Measurements from ENCODE around the gene CD63.

The CD63 gene

DNA sequence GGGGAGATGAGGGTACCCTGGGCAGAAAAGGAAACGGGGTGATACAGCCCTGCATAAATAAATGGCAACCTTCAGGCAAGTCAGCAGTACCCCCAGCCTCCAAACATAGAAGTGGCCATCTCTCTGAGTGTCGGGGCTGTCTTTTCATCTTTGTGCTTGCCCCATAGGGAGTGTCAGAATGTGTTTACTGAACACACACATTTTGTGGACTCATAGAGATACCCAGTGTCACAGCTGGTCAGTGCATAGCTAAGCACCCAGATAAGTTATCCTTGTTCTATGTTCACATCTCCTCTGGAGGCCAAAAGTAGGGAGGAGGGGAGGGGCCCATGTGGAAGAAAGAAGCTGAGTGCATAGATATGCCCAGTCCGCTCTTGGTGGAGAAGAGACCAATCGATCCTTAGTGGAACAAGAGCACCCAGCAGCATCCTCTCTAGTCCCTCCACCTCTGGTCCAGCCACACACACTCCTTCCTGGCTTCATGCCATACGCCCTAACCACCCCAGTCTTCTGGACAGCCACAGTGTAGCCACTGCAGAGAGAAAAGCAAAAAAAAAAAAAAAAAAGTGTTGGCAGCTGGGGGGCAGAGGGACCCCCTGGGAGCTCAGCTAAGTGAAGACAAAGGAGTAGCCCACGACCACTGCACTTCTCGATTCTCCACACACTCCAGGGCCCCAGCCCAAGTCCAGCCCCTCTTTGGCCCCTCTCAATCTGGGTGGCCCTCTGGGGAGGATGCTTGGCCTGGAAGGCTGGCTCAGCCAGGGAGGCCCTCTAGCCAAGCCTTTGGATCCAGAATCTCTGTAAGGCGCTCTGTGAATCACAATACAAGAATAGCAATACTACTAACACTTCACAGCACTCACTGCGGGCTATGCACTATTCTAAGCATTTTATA is 23.7 kb downstream of the CD63 start:
- DNase-seq (ENCODE audit: low spot score) = no peak

DNA sequence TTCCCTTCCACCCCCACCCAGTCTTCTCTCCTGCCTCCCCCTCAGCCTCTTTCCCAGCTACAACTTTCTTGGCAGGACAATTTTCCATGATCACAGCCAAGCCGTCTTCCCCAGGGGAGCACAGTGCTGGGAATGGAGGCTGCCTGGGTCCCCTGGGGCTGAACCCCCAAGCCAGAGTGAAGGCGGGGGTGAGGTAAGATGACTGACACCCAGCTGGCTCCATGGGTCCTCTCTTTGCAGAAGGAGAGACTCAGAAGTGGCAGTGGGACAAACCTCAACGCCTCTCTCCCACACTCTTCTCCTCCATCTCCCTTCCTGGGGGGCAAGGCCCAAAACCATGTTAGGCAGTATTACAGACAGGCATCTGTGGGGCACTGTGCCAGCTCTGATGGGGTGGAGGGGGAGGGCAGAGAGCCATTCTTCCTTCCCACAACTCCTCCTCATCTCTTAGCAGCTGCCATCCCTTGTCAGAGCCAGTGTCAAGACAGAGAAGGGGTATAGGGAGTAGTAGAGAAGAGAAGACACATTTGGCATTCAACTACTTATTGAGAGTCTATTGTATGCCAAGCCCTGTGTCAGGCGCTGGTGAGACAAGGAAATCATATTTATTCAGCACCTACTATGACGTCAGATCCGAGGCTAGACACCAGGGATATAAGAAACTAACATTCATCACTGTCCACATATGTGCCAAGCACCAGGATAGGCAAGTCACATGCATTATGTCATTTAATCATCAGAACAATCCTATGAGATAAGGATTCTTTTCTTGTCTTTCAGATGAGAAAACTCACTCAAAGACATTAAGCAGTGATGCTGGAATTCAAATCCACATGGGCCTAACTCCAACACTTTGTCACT is 24.7 kb downstream of the CD63 start:
- DNase-seq (ENCODE audit: low spot score) = no peak

DNA sequence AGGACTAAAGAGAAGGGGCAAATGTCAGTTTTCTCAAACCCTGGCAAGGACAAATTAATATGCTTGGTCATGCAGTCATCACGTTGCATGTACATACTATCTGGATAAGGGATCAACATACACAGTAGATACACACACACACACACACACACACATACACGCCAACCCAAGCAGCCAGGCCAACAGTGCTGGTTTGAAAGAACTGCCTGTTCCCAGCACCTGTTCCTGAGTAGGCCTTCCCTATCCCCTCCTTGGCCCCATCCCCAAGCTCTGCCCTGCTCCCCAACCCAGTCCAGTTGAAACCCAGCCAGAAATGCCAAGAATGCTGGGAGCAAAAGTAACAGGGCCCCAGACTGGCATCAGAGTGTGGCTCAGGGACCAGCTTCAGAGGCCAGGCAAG is 25.5 kb downstream of the CD63 start:
- no peak for DNase-seq (ENCODE audit: low spot score)

DNA sequence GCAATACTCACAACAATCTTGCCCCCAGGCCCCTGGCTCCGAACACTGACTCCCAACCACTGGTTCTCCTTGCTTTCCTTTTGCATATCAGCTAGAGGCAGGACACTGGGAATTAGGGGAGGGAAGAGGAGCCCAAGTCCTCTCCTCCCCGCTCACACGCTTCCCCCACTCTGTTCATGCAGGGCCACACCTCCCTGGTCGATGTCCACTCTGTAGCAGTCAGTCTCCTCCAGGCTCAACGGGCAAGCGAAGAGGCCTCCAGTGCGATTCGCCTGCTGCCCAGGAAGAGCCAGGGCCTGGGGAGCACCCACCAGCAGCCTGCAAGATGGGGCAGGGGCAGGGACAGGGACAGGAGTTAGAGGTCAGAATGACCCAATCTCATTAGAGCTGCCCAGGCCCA is 25.9 kb downstream of the CD63 start:
- DNase-seq (ENCODE audit: low spot score) = no peak

DNA sequence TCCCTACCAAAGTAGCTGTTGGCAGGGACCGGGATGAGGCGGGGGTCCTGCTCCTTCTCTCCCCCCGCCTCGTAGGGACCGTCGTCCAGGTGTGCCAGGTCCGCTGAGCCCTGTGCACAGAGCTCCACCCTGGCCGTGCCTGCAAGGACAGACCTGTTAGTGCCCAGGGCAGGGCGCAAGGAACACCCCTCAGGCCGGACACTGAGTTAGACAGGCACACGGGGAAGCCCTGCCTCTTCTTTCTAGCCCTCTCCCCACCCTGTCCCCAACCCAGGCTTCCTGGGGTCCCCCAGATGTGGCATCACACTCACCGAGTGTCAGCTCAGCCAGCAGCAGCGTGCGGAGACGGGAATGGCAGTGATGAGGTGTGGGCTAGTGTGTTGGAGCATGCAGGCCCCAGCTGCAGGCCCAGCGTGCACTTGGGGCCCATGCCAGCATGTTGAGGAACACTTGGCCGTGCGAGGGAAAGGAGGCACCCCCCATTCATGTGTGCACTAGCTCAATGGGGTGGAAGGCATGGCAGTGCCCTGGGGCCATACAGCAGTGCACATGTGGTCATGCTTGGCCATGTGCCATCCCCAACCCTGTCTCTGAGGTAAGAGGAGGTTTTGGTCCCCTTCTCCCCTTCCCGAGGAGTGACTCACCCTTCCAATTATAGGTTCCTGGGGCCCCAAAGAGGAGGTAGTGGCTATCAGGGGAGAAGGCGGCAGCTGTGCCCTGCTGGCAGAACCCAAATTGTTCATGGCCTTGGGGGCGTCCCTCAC is 28.4 kb downstream of the CD63 start:
- DNase-seq (ENCODE audit: low spot score) = no peak

DNA sequence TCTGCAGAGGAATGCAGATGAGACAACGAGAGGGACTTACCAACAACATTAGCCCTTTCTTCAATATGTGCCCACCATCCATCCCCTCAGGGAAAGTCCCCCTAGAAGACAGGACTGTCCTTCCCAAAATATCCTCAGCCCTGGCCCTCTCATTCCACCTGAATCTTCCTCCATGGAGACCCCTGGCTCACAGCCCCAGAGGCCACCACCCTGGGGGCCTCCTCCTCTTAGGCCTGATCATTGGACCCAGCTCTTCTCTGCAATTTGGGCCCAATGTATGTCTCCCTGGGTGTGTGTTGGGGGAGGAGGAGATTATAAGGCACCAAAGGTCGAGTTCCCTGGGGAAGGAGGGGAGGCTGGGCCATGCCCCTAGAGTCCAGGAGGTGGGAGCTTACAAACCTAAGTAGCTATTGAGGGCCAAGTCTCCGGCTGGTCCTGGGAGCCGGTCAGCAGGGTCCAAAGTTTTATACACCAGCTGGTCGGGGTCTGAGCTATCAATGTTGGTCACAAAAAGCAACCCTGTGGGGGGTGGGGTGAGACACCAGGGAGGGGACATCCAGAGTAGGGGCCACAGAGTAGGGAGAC is 29.2 kb downstream of the CD63 start:
- no peak for DNase-seq (ENCODE audit: low spot score)

DNA sequence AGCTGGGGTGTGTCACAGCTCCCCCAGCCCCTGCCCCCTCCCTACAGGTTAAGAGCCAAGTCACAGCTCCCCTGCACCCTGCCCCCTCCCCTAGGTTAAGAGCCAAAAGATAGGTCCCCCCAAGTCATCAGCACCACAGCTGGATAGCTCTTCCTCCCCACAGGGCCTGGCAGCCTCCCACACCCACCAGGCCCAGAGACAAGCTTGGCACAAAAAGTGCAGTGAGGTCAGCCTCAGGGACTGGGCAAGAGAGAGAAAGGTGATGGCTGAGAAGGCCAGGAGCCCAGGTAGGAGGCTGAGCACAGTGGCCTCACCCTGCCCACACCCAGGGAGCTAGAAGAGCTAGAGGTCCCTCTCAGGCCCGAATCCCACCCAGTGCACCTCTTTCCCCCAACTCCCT is 29.8 kb downstream of the CD63 start:
- DNase-seq (ENCODE audit: low spot score) = no peak

DNA sequence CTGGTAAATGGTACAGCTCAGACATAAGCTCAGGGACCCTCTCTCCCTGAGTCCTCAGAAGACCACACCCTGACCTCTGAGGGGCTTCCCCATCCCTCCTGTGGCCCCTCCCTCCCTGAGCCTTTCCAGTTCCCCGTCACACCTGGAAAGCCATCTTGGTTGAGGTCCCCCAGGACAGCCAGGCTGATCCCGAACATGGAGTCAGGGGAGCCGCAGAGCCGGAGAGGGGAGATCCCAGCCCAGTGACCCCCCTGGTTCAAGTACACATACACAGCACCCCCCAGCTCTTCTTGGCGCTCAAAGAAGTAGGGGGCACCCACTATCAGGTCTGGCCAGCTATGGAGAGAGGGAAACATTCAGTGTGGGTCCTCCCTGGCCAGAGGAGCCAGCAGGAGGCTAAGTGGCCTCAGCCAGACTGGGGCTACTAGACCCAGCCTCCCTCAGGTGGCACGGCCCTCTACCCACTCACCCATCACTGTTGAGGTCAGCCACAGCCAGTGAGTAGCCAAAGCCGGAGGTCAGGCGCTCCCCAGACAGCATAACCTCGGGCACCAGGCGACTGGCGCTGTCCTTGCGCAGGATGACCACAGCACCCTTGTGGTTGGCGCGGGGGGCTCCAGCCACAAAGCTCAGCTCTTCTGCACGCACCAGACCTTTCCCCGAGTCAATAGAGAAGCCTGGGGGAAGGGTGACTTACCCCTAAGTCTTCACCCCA is 30.4 kb downstream of the CD63 start:
- DNase-seq (ENCODE audit: low spot score) = no peak

DNA sequence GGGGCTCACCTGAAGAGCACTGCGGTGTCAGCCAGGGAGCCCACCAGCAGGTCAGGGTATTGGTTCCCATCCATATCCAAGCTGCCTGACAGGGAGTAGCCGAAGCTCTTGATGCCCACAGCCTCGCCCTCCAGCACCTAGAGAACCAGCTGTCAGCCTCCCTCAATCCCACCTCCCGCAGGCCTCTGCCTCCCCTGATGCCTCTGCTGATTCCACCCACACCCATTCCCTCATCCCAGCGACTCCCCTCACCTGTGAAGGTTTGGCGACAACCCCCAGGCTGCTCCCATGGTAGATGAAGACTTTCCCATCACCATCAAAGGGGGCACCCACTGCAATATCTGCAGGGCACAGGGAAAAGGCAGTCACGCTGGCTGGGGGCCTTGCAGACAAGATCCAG is 31.1 kb downstream of the CD63 start:
- DNase-seq (ENCODE audit: low spot score) = no peak

DNA sequence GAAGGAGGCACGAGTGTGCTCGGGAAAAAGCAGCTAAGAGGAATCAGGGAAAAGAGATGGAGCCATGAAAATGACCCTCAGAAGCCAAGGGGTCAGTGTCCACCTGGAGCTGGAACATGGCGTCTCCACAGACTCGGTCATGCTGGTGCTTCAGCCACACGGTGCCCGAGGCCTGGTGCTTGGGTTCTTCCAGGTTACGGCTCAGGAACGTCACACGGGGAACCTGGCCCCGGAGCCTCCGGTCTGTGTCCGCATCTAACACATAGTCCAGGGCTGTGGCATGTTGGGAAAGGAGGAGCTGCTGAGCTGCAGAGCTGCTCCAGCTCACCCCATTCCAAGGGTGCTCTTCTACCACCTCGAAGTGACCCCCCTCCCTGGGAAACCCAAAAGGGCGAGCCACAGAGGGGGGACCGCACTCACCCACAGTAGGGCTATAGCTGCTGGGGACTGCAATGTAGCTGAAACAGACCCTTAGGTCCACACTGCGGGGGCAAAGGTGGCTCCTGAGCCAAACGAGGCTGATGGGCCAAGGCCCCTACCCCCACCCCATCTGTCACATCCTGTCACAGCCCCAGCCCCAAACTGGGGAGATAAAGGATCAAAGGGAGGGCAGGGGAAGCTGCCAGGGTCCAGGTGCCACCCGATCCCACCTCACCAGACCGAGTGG is 31.9 kb downstream of the CD63 start:
- DNase-seq (ENCODE audit: low spot score) = no peak

DNA sequence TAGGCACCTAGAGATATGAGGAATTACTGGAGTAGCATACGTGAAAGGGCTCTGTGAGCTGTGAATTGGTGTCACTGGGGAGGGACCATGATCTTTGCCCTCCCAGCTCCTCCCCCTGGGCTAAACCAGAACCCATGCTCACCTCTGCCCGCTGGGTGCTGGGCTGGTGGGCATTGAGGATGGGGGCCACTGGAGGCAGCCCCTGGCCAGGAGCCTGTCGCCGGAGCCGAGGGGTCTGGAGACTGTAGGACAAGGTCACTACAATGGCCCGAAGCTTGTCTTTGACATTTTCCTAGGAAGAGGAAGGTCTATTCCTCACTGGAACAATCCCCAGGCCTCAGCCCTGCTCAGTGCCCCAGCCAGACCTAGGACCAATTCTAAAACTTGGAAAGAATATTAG is 32.7 kb downstream of the CD63 start:
- DNase-seq (ENCODE audit: low spot score) = no peak

DNA sequence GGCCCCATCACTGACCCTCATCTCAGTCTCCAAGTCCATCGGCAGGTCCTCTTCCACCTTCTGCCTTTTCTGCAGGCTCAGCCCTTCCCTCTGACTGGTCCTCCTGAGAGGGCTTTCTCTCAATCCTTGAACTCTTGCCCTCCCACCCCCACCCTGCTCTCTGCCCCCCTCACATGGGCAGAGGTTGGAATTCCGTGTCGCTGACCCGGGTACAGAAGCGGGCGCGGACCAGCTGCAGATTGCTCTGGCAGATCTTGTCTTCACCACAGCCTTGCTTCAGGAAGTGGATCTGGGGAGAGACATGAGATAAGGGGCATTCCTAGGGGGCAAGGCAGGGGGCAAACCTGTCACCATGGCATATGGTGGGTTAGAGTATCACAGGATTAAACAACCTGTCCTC is 33.5 kb downstream of the CD63 start:
- DNase-seq (ENCODE audit: low spot score) = no peak

DNA sequence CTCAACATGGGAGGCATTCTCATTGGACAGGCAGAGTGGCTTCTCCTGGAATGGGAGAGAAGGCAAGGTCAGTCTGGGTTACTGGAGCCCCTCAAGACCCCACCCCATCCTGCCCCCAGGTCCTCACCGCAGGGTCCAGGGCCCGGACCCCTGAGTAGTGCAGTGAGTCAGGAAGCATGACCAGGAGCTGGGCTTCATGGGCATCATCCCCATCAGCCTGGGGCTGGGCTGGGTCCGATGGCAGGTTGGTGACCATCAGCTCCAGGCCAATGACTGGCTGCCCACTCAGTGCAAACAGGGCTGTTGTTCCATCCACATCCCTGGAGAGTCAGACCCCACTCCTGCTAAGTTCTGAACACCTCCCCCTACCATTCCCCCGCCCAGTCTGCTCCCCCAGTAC is 34.2 kb downstream of the CD63 start:
- no peak for DNase-seq (ENCODE audit: low spot score)

DNA sequence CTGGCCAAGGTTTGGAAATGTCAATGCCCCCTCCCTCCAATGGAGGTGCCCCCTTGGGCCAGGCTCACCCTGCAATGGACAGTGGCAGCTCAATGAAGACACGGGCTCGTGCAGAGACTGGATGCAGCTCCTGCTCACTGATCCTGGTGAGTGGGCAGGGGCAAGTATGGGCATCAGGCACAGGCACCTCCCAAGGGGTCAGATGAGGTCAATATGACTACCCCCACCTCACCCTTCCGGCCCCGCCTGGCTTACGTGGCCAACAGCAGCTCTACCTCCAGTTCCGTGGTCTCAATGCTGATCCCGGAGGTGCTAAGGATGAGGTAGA is 34.7 kb downstream of the CD63 start:
- no peak for DNase-seq (ENCODE audit: low spot score)

DNA sequence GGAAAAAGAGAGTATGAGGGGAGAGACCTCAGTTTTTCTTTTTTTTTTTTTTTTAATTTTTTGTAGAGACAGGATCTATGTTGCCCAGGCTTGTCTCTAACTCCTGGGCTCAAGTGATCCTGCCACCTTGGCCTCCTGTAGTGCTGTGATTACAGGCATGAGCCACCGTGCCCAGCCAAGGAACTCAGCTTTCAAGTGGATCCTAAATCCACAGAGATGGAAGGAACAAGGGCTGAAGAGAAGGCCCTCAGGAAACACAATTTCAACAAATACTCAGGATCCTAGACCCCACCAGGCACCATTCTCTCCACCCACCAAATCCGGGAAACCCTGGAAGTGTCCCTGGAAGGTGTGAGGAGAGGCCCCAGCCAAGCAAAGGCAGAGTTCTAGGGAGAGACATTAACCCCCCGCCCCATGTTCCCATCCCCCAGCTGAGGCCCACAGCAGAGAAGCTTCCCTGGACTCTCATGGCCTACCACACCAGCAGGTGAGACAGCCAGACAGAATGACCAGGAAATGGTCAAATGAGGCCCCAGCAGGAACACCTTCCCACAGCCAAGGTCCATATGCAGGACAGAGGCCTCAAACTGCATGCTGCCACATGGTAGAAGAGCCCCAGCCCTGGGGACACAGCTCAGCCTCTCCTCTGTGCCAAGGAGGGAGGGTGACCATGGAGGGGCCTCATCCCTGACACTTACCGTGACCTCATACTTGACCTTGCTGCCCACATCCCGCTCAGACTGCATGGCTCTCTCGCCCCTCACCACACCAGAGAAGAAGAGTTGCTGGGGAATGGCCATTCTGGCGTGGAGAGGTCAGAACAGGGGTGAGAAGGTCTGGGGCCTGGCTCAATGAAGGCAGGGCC is 35.3 kb downstream of the CD63 start:
- no peak for DNase-seq (ENCODE audit: low spot score)

DNA sequence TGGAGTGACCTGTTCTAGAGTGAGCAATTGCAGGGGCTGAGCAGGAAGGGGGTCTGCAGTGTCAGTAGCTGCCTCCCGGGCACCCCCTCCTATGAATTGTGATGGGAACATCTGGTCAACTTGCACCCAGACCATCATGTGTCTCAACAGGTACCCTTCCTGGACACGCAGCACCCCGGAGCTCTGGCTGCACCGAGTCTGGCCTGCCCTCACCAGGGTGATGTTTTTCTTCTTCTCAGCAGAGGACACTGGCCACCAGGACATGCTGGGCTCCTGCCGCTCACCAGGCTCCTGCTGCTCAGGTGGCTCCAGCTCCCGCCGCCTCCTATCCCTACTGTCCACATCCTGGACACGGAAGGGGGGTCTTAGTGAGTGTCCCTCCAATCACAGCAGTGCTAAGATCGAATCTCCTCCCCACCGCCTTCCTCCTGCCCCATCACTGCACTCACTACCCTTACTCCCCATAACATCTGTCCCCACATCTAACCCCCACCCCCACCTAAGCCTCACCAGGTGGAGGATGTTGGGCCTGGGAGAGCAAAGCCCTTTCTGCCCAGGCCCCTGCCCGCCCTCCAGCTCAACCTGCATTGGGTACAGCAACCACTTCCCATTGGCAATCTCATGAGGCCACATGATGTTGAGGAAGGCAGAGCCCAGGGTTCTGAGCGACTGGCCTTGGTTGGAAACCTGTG is 36.0 kb downstream of the CD63 start:
- no peak for DNase-seq (ENCODE audit: low spot score)

DNA sequence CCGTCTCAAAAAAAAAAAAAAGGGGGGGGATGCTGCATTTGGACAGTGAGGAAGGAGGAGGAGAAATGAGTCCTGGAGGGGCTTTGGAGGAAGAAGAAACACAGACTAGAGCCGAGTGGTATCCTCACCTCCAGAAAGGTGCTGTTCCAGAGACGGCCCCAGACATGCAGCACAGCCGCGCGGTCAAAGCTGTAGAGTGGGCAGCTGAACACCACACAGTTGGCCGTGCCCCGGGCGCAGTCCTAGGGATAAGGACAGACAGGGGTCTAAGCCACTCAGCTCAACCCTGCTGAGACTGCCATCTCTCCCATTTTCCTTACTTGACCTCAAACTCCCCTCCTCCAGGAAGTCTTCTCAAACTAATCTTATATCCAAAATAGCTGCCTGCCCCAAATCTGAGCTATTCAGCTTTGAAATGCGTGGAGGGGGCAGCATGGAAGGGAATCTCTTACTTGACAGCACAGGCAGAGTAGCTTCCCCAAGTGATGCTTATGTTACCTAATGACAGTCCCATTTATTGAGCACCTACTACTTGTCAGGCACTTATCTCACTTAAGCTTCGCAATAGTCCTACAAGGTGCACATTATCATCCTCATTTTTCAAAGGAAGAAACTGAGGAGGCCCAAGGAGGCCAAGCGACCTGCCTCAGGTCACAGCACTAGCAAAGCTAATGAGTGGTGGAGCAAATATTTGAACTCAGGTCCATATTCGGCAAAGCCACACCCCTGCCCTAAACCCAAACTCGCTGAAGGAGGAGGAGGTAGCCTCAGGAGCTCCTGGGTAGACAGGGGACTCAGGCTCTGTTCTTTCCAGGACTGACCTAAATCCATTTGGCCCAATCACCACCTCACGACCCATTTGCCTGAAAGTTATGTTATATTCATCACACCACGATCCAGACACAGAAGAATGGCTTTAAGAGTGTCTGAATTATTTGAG is 39.8 kb downstream of the CD63 start:
- DNase-seq (ENCODE audit: low spot score) = no peak

DNA sequence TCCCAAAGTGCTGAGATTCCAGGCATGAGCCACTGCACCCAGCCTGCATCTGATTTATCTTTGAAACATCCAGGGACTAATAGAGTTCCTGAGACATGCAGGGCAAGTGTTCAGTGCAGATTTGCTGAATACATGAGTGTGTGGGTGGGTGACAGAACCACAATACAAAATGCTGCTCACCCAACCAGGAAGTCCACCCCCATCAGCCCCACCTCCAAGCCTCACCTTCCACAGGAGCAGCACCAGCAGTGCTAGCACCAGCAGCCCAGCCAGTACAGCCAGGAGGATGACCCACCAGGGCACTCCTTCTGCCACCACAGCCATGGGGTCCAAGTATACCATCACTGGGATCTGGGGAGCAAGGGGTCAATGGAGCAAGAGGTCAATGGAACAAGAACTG is 41.1 kb downstream of the CD63 start:
- no peak for DNase-seq (ENCODE audit: low spot score)

Data from AG08396 (cell line).